Body of pancreas (tissue), 4 donors: Measurements from ENCODE around the gene CAST. TPM values are rescaled to one million over a fixed set of nuclear protein-coding genes. Genes with fewer than 3 reads are reported as not detected.
A peak's percentile ranks its signal among the peaks of the same experiment; 100 is the strongest.
"Not testable (repeated sequence)": the region's sequence is repeated elsewhere in the genome, so short reads cannot be mapped to it uniquely, and the experiment has no call there.

Experiments
- ATAC-seq: fragments of 150-250 bp; one replicate; pipeline ENCODE4 v1.9.1; 2016
- DNase-seq, 4 donors: peaks; one replicate each; pipeline ENCODE4 v3.0.0-alpha.2; 2019
- H3K27ac ChIP-seq, 4 donors: fragments of 200-600 bp; sonication (generic); 1 replicate in 3 of 4; 2 replicates in 1 of 4; pipeline versions ENCODE4 v1.5.1 to v1.6.1; 2016 to 2019; ENCODE audit warnings: mild to moderate bottlenecking in 1 of 4, mixed read lengths in 1 of 4, moderate library complexity in 1 of 4
- H3K27me3 ChIP-seq, 2 donors: fragments of 200-600 bp; sonication (generic); one replicate each; pipeline ENCODE4 v1.6.0; 2016; ENCODE audit warnings: mild to moderate bottlenecking in 1 of 2
- H3K36me3 ChIP-seq, 2 donors: fragments of 200-600 bp; sonication (generic); replicated peaks in 1 of 2; 2 replicates each; pipeline ENCODE4 v1.5.1; 2016; ENCODE audit warnings: low read depth in 2 of 2; ENCODE audit not compliant: insufficient read depth in 1 of 2
- H3K4me1 ChIP-seq: fragments of 200-600 bp; sonication (generic); one replicate; pipeline ENCODE4 v1.6.0; 2016
- H3K4me3 ChIP-seq, 2 donors: fragments of 200-600 bp; sonication (generic); 1 replicate in 1 of 2; 2 replicates in 1 of 2; pipeline ENCODE4 v1.5.1; 2016 to 2019
- H3K9me3 ChIP-seq, 3 donors: fragments of 200-600 bp; sonication (generic); 1 replicate in 2 of 3; 2 replicates in 1 of 3; pipeline ENCODE4 v1.5.1; 2016
- CTCF ChIP-seq, 7 experiments: fragments of 450-650 bp in 4 of 7; fragments of 200-600 bp in 3 of 7; sonication (generic) in 3 of 7; IDR thresholded peaks; one replicate each; pipeline ENCODE4 v1.5.1; 2016 to 2019; ENCODE audit warnings: antibody characterized with exemption in 7 of 7
- POLR2A ChIP-seq, 3 donors: fragments of 450-650 bp; IDR thresholded peaks; one replicate each; pipeline ENCODE4 v1.6.1; 2016; ENCODE audit warnings: antibody characterized with exemption in 3 of 3, mild to moderate bottlenecking in 2 of 3
- WGBS, 2 donors: methylation state at CpG; one replicate each; pipeline ENCODE4 v1.1.5; 2017; 5-methylcytosine and 5-hydroxymethylcytosine counted together
- intact Hi-C: fragments of 100-400 bp; cut with DNase I; formaldehyde crosslinking; loops from one replicate; pipeline ENCODE4 v1.15.1; 2023
- total RNA-seq, 2 donors: library from RNA; depleted of rRNA; stranded (reverse); fragments of >200 nt; gene quantifications; one replicate each; pipeline ENCODE4 v1.1.0, GENCODE V29; 2016

The CAST gene
- 100 to 1,000 TPM; 130 to 157 TPM for total RNA-seq

GRCh38 chr5:96661855-96662724 is at the start of gene CAST:
TSS of gene CAST (plus strand) at chr5:96662376. CDS start at chr5:96662423, 47 bp downstream.
- Histone ChIP-seq H3K4me3 (peak within 1 kb of the TSS; percentile 89 to 92), H3K36me3 (no peaks in the 10 kb centered on the region), H3K4me1 (peaks cover 28% of the 10 kb centered on the region), H3K27me3 (no peaks in the 10 kb centered on the region), H3K27ac (peak within 1 kb of the TSS; percentile 89 to 98 (median 97)), H3K9me3 (no peaks in the 10 kb centered on the region)
- DNase-seq, result peak; percentile 87 to 96 (median 90)
- TF ChIP-seq CTCF (IDR thresholded peaks at IDR 0.05), result peak in 1 of 7 experiments; percentile 10
- peak; percentile 31 to 70 (median 66) for TF ChIP-seq POLR2A (IDR thresholded peaks at IDR 0.05)
- 0 to 1% methylated on average over 25 to 60 of the region's 75 CpGs for WGBS, 2 donors
- peak; percentile 76 for ATAC-seq
- intact Hi-C loops, result no loop called here

- DNase-seq, result peak; percentile 62 to 77 (median 63)
These were observed 48.0 kb upstream of the CAST start for GRCh38 chr5:96614110-96614691.

GRCh38 chr5:96615223-96615622 is 47.0 kb upstream of the CAST start:
- ATAC-seq (no peak), DNase-seq (no peak)
- TF ChIP-seq CTCF (IDR thresholded peaks at IDR 0.05), result no peak
- no peak for TF ChIP-seq POLR2A (IDR thresholded peaks at IDR 0.05)
- H3K36me3 ChIP-seq, result no peaks in the 10 kb centered on the region
- H3K9me3 ChIP-seq, result no peaks in the 10 kb centered on the region
- 77 to 83% methylated on average over 3 of the region's 3 CpGs for WGBS, 2 donors
- no peaks in the 10 kb centered on the region for H3K27me3 ChIP-seq
- no peak overlapping the region for H3K4me3 ChIP-seq
- H3K4me1 ChIP-seq, result peaks cover 6% of the 10 kb centered on the region
- no peak overlapping the region for H3K27ac ChIP-seq
- intact Hi-C loops, result loop anchor here (10.0 kb wide), 1 partner anchor 70 kb away; no protein-coding TSS in a partner anchor

More at GRCh38 chr5:96614110-96614691, 48.0 kb upstream of the CAST start:
- Histone ChIP-seq H3K27me3 (no peaks in the 10 kb centered on the region), H3K27ac (peak overlapping the region in 2 of 4 donors; percentile 10 to 49), H3K9me3 (no peaks in the 10 kb centered on the region), H3K36me3 (no peaks in the 10 kb centered on the region), H3K4me3 (no peak overlapping the region), H3K4me1 (peaks cover 6% of the 10 kb centered on the region)
- WGBS, 2 donors, result 22 to 26% methylated on average over 6 of the region's 6 CpGs
- TF ChIP-seq CTCF (IDR thresholded peaks at IDR 0.05), result peak; percentile 19 to 82 (median 68)
- no peak for TF ChIP-seq POLR2A (IDR thresholded peaks at IDR 0.05)
- ATAC-seq, result peak; percentile 81
- intact Hi-C loops, result loop anchor here (10.0 kb wide), 1 partner anchor 71 kb away; no protein-coding TSS in a partner anchor

GRCh38 chr5:96616801-96617200 is 45.4 kb upstream of the CAST start:
- H3K27me3 ChIP-seq, result no peaks in the 10 kb centered on the region
- peaks cover 6% of the 10 kb centered on the region for H3K4me1 ChIP-seq
- no peaks in the 10 kb centered on the region for H3K36me3 ChIP-seq
- whole genome bisulfite sequencing, 2 donors, result 69 to 75% methylated on average over 3 of the region's 3 CpGs
- no peak overlapping the region for H3K4me3 ChIP-seq
- no peak overlapping the region for H3K27ac ChIP-seq
- intact Hi-C loops, result loop anchor here (10.0 kb wide), 1 partner anchor 68 kb away; no protein-coding TSS in a partner anchor
- H3K9me3 ChIP-seq, result no peaks in the 10 kb centered on the region
- DNase-seq (no peak), ATAC-seq (no peak)
- TF ChIP-seq CTCF (IDR thresholded peaks at IDR 0.05), result no peak
- TF ChIP-seq POLR2A (IDR thresholded peaks at IDR 0.05), result no peak

GRCh38 chr5:96618311-96619016 is 43.7 kb upstream of the CAST start:
- not testable (repeated sequence) for H3K9me3 ChIP-seq, H3K4me3 ChIP-seq, H3K27me3 ChIP-seq, H3K27ac ChIP-seq, ATAC-seq, DNase-seq, H3K4me1 ChIP-seq, H3K36me3 ChIP-seq
- WGBS, 2 donors, result 88 to 91% methylated on average over 3 to 27 of the region's 30 CpGs
- intact Hi-C loops, result loop anchor here (10.0 kb wide), 1 partner anchor 66 kb away; no protein-coding TSS in a partner anchor
